Mesothelial cell of epicardium (in vitro differentiated cells): ENCODE measurements around the gene RBMS3. TPM values are rescaled to one million over a fixed set of nuclear protein-coding genes. Genes with fewer than 3 reads are reported as not detected.
A peak's percentile ranks its signal among the peaks of the same experiment; 100 is the strongest.

Experiments
- DNase-seq, 2 experiments: peaks; one replicate each; pipeline ENCODE4 v3.0.0; 2021; ENCODE audit warnings: low spot score in 2 of 2; ENCODE audit not compliant: unreplicated experiment in 2 of 2
- H3K27ac Mint-ChIP-seq: 2 replicates; pipeline ENCODE4 v1.8.0; 2021; ENCODE audit warnings: mixed read lengths
- H3K27me3 Mint-ChIP-seq: 2 replicates; pipeline ENCODE4 v1.8.0; 2021; ENCODE audit warnings: low read depth, mixed read lengths
- H3K36me3 Mint-ChIP-seq: 2 replicates; pipeline ENCODE4 v1.8.0; 2021; ENCODE audit warnings: mixed read lengths
- H3K4me1 Mint-ChIP-seq: 2 replicates; pipeline ENCODE4 v1.8.0; 2021; ENCODE audit warnings: mixed read lengths
- H3K4me3 Mint-ChIP-seq: 2 replicates; pipeline ENCODE4 v1.8.0; 2021; ENCODE audit warnings: mild to moderate bottlenecking, moderate library complexity, mixed read lengths
- H3K9me3 Mint-ChIP-seq: 2 replicates; pipeline ENCODE4 v1.8.0; 2021; ENCODE audit warnings: mixed read lengths
- CTCF ChIP-seq: fragments of 200-600 bp; sonication (generic); IDR thresholded peaks from one replicate; pipeline ENCODE4 v1.5.0; 2021; ENCODE audit warnings: antibody characterized with exemption; ENCODE audit not compliant: unreplicated experiment
- total RNA-seq: library from RNA; stranded (reverse); gene quantifications from 3 replicates; pipeline ENCODE4 v1.2.1, GENCODE V29; 2021

RBMS3 gene
- total RNA-seq, 1 donor from 2014 or later = 42.5 TPM

GRCh38 chr3:29544701-29545363 is 264.0 kb downstream of the RBMS3 start:
- H3K27ac Mint-ChIP-seq = no peak overlapping the region

GRCh38 chr3:29545615-29546014 is 264.7 kb downstream of the RBMS3 start:
- Mint-ChIP-seq H3K9me3 (no peaks in the 10 kb centered on the region), H3K4me3 (no peak overlapping the region), H3K27me3 (no peaks in the 10 kb centered on the region), H3K36me3 (peaks cover 2% of the 10 kb centered on the region), H3K27ac (peak overlapping the region; percentile 41), H3K4me1 (peaks cover 3% of the 10 kb centered on the region)
- TF ChIP-seq CTCF = no peak
- DNase-seq = no peak

More at GRCh38 chr3:29544701-29545363, 264.0 kb downstream of the RBMS3 start:
- DNase-seq = no peak
- H3K36me3 Mint-ChIP-seq = peaks cover 2% of the 10 kb centered on the region
- TF ChIP-seq CTCF = no peak
- no peaks in the 10 kb centered on the region for H3K27me3 Mint-ChIP-seq
- H3K4me3 Mint-ChIP-seq = no peak overlapping the region
- H3K4me1 Mint-ChIP-seq = peaks cover 3% of the 10 kb centered on the region
- no peaks in the 10 kb centered on the region for H3K9me3 Mint-ChIP-seq

GRCh38 chr3:29552051-29552450 is 271.2 kb downstream of the RBMS3 start:
- TF ChIP-seq CTCF = no peak
- Mint-ChIP-seq H3K4me1 (peaks cover 29% of the 10 kb centered on the region), H3K9me3 (no peaks in the 10 kb centered on the region), H3K27ac (peak overlapping the region; percentile 73), H3K27me3 (no peaks in the 10 kb centered on the region), H3K36me3 (peaks cover 2% of the 10 kb centered on the region), H3K4me3 (no peak overlapping the region)
- no peak for DNase-seq

- peak overlapping the region; percentile 8 for H3K27ac Mint-ChIP-seq
- peaks cover 5% of the 10 kb centered on the region for H3K9me3 Mint-ChIP-seq
- no peaks in the 10 kb centered on the region for H3K27me3 Mint-ChIP-seq
- no peak for DNase-seq
- peaks cover 32% of the 10 kb centered on the region for H3K4me1 Mint-ChIP-seq
- no peak overlapping the region for H3K4me3 Mint-ChIP-seq
- no peaks in the 10 kb centered on the region for H3K36me3 Mint-ChIP-seq
- TF ChIP-seq CTCF = no peak
These were observed 273.7 kb downstream of the RBMS3 start for GRCh38 chr3:29554566-29554965.

GRCh38 chr3:29555590-29555989 is 274.7 kb downstream of the RBMS3 start:
- no peak for DNase-seq
- H3K27ac Mint-ChIP-seq = no peak overlapping the region
- peaks cover 32% of the 10 kb centered on the region for H3K4me1 Mint-ChIP-seq

More at GRCh38 chr3:29555590-29555989, 274.7 kb downstream of the RBMS3 start:
- H3K27me3 Mint-ChIP-seq = no peaks in the 10 kb centered on the region
- TF ChIP-seq CTCF = no peak
- no peaks in the 10 kb centered on the region for H3K36me3 Mint-ChIP-seq
- H3K9me3 Mint-ChIP-seq = peaks cover 5% of the 10 kb centered on the region
- H3K4me3 Mint-ChIP-seq = no peak overlapping the region
